Fibroblast of lung (primary cell): Measurements from ENCODE around the gene KLHL25. TPM values are rescaled to one million over a fixed set of nuclear protein-coding genes. Genes with fewer than 3 reads are reported as not detected.

Experiments used
- DNase-seq, 2 donors: peaks; one replicate each; pipeline versions ENCODE4 v3.0.0 to v3.0.0-alpha.2; 2010; ENCODE audit warnings: low read depth in 2 of 2
- H2AFZ ChIP-seq: 2 replicates; pipeline ENCODE4 v1.5.1; 2012; ENCODE audit warnings: low read length, control low read depth, inconsistent platforms
- H3K27ac ChIP-seq: 2 replicates; pipeline ENCODE4 v1.5.1; 2011; ENCODE audit warnings: low read length, control low read depth; ENCODE audit not compliant: insufficient read depth
- H3K27me3 ChIP-seq: 2 replicates; pipeline ENCODE4 v1.5.1; 2011; ENCODE audit warnings: mild to moderate bottlenecking, low read length; ENCODE audit not compliant: control insufficient read depth, insufficient read depth
- H3K36me3 ChIP-seq: 2 replicates; pipeline ENCODE4 v1.5.1; 2011; ENCODE audit warnings: low read length; ENCODE audit not compliant: control insufficient read depth, insufficient read depth
- H3K4me1 ChIP-seq: 2 replicates; pipeline ENCODE4 v1.5.1; 2011; ENCODE audit warnings: low read length; ENCODE audit not compliant: control insufficient read depth, insufficient read depth; ENCODE audit errors: extremely low read depth
- H3K4me2 ChIP-seq: 2 replicates; pipeline ENCODE4 v1.5.1; 2011; ENCODE audit warnings: low read length, control low read depth; ENCODE audit not compliant: insufficient read depth; ENCODE audit errors: extremely low read depth
- H3K4me3 ChIP-seq, 4 experiments: fragments of 200-600 bp in 1 of 4; sonication (generic) in 1 of 4; replicated peaks in 1 of 4; 2 replicates each; pipeline ENCODE4 v1.5.1; 2011 to 2016; ENCODE audit warnings: low read length in 4 of 4, low read depth in 3 of 4, mild to moderate bottlenecking in 3 of 4, control low read depth in 2 of 4, inconsistent platforms in 1 of 4, mixed read lengths in 1 of 4; ENCODE audit not compliant: insufficient read depth in 1 of 4; ENCODE audit errors: control extremely low read depth in 1 of 4
- H3K79me2 ChIP-seq: 2 replicates; pipeline ENCODE4 v1.5.1; 2012; ENCODE audit warnings: mild to moderate bottlenecking, low read length, inconsistent platforms; ENCODE audit not compliant: control insufficient read depth, insufficient read depth
- H3K9ac ChIP-seq: 2 replicates; pipeline ENCODE4 v1.5.1; 2011; ENCODE audit warnings: mild to moderate bottlenecking, low read length, control low read depth; ENCODE audit not compliant: insufficient read depth
- H3K9me3 ChIP-seq: 2 replicates; pipeline ENCODE4 v1.5.1; 2012; ENCODE audit warnings: low read depth, low read length; ENCODE audit not compliant: control insufficient read depth, insufficient read depth
- H4K20me1 ChIP-seq: 2 replicates; pipeline ENCODE4 v1.5.1; 2011; ENCODE audit warnings: low read length; ENCODE audit not compliant: control insufficient read depth, insufficient read depth; ENCODE audit errors: extremely low read depth
- CTCF ChIP-seq, 2 donors: IDR thresholded peaks in 1 of 2; conservative IDR thresholded peaks in 1 of 2; 1 replicate in 1 of 2; 2 replicates in 1 of 2; pipeline ENCODE4 v1.5.1; 2011 to 2012; ENCODE audit warnings: low read length in 2 of 2, control low read depth in 1 of 2, inconsistent platforms in 1 of 2, low read depth in 1 of 2, mild to moderate bottlenecking in 1 of 2
- EZH2 ChIP-seq: IDR thresholded peaks from 2 replicates; pipeline ENCODE4 v1.5.1; 2012; ENCODE audit warnings: low read length, control low read depth, mild to moderate bottlenecking; ENCODE audit errors: missing control alignments
- polyA plus RNA-seq, 2 donors: library from polyadenylated mRNA; depleted of rRNA in 1 of 2; stranded (reverse) in 1 of 2; unstranded in 1 of 2; fragments of >200 nt; gene quantifications; 2 replicates each; pipeline ENCODE4 v1.2.1, GENCODE V29; 2011 to 2012; ENCODE audit warnings: missing spikeins in 1 of 2
- total RNA-seq: library from RNA; depleted of rRNA; stranded (reverse); fragments of >200 nt; gene quantifications from 2 replicates; pipeline ENCODE4 v1.2.1, GENCODE V29; 2014

The KLHL25 gene
- total and polyA plus RNA-seq, 2 donors (not counting 1 experiment from before 2014, with no cell fraction given) = 1.4 to 5.4 TPM

DNA sequence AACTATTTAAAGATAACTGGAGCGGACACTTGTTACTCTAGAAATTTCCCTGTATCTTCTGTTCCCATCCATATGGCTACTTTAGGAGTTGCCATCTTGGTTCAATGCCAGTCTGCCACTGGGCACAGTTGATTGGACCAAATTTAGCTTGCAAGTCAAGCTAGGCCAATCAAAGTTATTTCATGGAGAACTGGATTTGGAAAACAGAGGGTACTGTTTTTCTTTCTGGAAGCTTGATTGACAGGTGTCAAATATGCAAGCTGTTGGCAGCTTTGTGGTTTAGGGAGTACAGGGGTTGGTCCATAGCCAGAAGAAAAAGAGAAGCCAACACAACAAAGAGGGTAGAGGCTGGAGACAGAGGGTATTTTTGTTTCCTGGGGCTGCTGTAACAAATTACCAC lies 33.4 kb upstream of the KLHL25 start:
- DNase-seq = no peak
- no peak overlapping the region for H2AFZ ChIP-seq
- no peaks in the 10 kb centered on the region for H3K79me2 ChIP-seq
- H4K20me1 ChIP-seq = no peaks in the 10 kb centered on the region
- no peak overlapping the region for H3K27ac ChIP-seq
- H3K4me2 ChIP-seq = no peak overlapping the region
- no peaks in the 10 kb centered on the region for H3K4me1 ChIP-seq
- H3K27me3 ChIP-seq = peaks cover 4% of the 10 kb centered on the region
- no peak overlapping the region for H3K4me3 ChIP-seq
- no peak for TF ChIP-seq EZH2
- no peaks in the 10 kb centered on the region for H3K9me3 ChIP-seq
- no peak overlapping the region for H3K9ac ChIP-seq
- H3K36me3 ChIP-seq = no peaks in the 10 kb centered on the region

- Histone ChIP-seq H3K36me3 (no peaks in the 10 kb centered on the region), H3K27me3 (no peaks in the 10 kb centered on the region), H3K9me3 (no peaks in the 10 kb centered on the region), H3K79me2 (no peaks in the 10 kb centered on the region), H3K4me1 (no peaks in the 10 kb centered on the region), H3K4me2 (no peak overlapping the region), H3K27ac (no peak overlapping the region), H3K4me3 (no peak overlapping the region), H4K20me1 (no peaks in the 10 kb centered on the region), H2AFZ (no peak overlapping the region), H3K9ac (no peak overlapping the region)
- DNase-seq = peak in 1 of 2 donors; percentile 27
- TF ChIP-seq EZH2 (no peak), CTCF (conservative IDR thresholded peaks at IDR 0.05 in 1 of 2, IDR thresholded peaks at IDR 0.05 in 1 of 2; ENCODE audit: low read depth in 1 of 2, low read length in 2 of 2) (no peak)
Observed at GRCh38 chr15:85826756-85827515, 32.2 kb upstream of the KLHL25 start.

- no peak overlapping the region for H3K9ac ChIP-seq
- no peak overlapping the region for H2AFZ ChIP-seq
- TF ChIP-seq EZH2 (no peak), CTCF (conservative IDR thresholded peaks at IDR 0.05 in 1 of 2, IDR thresholded peaks at IDR 0.05 in 1 of 2; ENCODE audit: low read depth in 1 of 2, low read length in 2 of 2) (no peak)
- no peaks in the 10 kb centered on the region for H3K79me2 ChIP-seq
- no peaks in the 10 kb centered on the region for H4K20me1 ChIP-seq
- H3K4me2 ChIP-seq = no peak overlapping the region
- H3K27me3 ChIP-seq = no peaks in the 10 kb centered on the region
- no peak overlapping the region for H3K27ac ChIP-seq
- H3K36me3 ChIP-seq = no peaks in the 10 kb centered on the region
- H3K4me1 ChIP-seq = no peaks in the 10 kb centered on the region
- H3K4me3 ChIP-seq = no peak overlapping the region
- DNase-seq = no peak
- H3K9me3 ChIP-seq = no peaks in the 10 kb centered on the region
Observed at GRCh38 chr15:85825719-85826118, 31.0 kb upstream of the KLHL25 start.
